Tibial artery (tissue), 4 donors: ENCODE results near the gene PDK2.

Experiments used
- DNase-seq, 2 donors: peaks; one replicate each; pipeline ENCODE4 v3.0.0-alpha.2; 2019
- H3K27ac ChIP-seq, 2 donors: fragments of 200-600 bp; sonication (generic) in 1 of 2; 1 replicate in 1 of 2; 2 replicates in 1 of 2; pipeline ENCODE4 v1.5.1; 2018 to 2019; ENCODE audit warnings: mild to moderate bottlenecking in 1 of 2
- H3K27me3 ChIP-seq, 2 donors: fragments of 200-600 bp; sonication (generic) in 1 of 2; one replicate each; pipeline versions ENCODE4 v1.5.1 to v1.6.0; 2016 to 2019
- H3K36me3 ChIP-seq, 3 donors: fragments of 200-600 bp; sonication (generic) in 2 of 3; one replicate each; pipeline ENCODE4 v1.5.1; 2016 to 2019; ENCODE audit warnings: mild to moderate bottlenecking in 2 of 3
- H3K4me1 ChIP-seq, 4 donors: fragments of 200-600 bp; sonication (generic) in 2 of 4; 1 replicate in 3 of 4; 2 replicates in 1 of 4; pipeline ENCODE4 v1.5.1; 2016 to 2019
- H3K4me3 ChIP-seq, 2 donors: fragments of 200-600 bp; sonication (generic) in 1 of 2; 1 replicate in 1 of 2; 2 replicates in 1 of 2; pipeline ENCODE4 v1.5.1; 2018 to 2019; ENCODE audit warnings: mild to moderate bottlenecking in 2 of 2
- H3K9me3 ChIP-seq, 3 donors: fragments of 200-600 bp; sonication (generic) in 1 of 3; one replicate each; pipeline ENCODE4 v1.5.1; 2016 to 2019
- intact Hi-C: fragments of 100-400 bp; cut with DNase I; formaldehyde crosslinking; loops from one replicate; pipeline ENCODE4 v1.15.0; 2023; ENCODE audit warnings: low total_unique reads
- TF ChIP-seq, protein P1 (sequence below), 2 experiments: fragments of 200-600 bp in 1 of 2; fragments of 450-650 bp in 1 of 2; IDR thresholded peaks; one replicate each; pipeline ENCODE4 v1.5.1; 2017 to 2019; ENCODE audit warnings: antibody characterized with exemption in 2 of 2, mild to moderate bottlenecking in 1 of 2, moderate library complexity in 1 of 2

PDK2 gene

DNA sequence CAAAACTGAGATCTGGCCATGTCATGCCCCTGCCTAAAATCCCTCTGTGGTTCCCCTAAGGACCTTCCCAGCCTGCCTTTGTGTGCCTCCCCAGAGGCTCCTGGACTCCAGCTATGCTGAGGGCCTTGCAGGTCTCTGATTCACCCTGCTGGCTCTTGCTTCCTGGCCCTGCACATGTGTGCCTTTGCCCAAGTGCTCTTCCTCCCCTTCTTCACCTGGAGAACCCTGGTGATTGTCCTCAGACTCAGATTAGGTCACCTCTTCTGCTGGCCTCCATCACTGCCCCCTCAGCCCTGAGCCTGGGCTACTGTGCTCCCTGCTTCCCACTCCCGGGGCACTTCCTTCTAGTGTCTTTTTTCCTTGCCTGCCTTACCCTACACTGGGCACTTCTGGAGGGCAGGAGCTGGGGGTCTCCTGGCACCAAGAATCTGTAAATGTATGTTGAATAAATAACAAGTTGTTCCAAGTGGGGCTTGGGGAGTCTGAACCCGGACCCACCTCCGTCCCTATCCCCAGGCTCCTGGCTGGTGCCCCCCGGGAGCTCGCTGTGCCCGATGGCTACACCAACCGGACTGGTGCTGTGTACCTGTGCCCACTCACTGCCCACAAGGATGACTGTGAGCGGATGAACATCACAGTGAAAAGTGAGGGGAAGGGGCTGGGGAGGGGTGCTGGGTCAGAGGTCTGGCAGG, 31.4 kb upstream of the PDK2 start:
- TF ChIP-seq, protein P1, sequence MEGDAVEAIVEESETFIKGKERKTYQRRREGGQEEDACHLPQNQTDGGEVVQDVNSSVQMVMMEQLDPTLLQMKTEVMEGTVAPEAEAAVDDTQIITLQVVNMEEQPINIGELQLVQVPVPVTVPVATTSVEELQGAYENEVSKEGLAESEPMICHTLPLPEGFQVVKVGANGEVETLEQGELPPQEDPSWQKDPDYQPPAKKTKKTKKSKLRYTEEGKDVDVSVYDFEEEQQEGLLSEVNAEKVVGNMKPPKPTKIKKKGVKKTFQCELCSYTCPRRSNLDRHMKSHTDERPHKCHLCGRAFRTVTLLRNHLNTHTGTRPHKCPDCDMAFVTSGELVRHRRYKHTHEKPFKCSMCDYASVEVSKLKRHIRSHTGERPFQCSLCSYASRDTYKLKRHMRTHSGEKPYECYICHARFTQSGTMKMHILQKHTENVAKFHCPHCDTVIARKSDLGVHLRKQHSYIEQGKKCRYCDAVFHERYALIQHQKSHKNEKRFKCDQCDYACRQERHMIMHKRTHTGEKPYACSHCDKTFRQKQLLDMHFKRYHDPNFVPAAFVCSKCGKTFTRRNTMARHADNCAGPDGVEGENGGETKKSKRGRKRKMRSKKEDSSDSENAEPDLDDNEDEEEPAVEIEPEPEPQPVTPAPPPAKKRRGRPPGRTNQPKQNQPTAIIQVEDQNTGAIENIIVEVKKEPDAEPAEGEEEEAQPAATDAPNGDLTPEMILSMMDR (IDR thresholded peaks at IDR 0.05) = no peak
- DNase-seq = no peak
- Histone ChIP-seq H3K4me3 (no peak overlapping the region), H3K27me3 (no peaks in the 10 kb centered on the region), H3K36me3 (peaks cover 16 to 18% (median 17%) of the 10 kb centered on the region in 3 donors), H3K4me1 (peaks cover 0 to 94% (median 80%) of the 10 kb centered on the region in 4 donors), H3K27ac (peak overlapping the region; percentile 97 to 99), H3K9me3 (no peaks in the 10 kb centered on the region)
- intact Hi-C loops = loop anchor here (5.0 kb wide), 1 partner anchor 36 kb away; no protein-coding TSS in a partner anchor

DNA sequence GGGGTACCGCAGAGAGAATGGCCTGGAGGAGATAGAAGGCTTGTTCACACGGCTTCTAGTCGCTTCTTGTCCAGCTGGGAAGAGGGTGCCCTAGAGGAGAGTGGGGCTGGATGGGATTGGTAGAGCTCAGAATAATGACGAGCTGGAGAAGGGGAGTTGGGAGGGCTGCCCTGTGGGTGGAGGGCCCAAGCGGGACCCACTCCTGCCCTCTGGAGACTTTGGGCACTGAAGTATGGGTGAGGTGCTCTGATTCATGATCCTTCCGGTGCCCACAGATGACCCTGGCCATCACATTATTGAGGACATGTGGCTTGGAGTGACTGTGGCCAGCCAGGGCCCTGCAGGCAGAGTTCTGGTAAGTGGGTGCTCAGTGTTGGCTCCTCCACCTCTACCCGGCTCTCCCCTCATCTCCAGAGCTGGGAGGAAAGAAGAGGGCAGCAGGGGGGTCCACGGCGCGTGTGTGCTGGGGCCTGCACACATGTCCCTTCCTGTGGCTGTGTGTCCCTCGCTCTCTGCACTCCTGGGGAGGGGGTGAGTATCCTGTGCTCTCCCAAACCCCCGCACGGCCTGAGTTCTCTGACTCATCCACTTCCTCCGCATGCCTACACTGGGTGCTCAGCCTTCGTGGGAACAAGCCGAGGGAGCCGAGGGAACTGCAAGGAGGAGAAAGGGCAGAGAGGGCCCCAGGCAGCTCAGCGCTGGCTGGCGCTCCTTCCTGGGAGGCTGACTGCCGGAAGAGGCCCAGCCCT, 30.7 kb upstream of the PDK2 start:
- Histone ChIP-seq H3K4me3 (no peak overlapping the region), H3K9me3 (no peaks in the 10 kb centered on the region), H3K27me3 (no peaks in the 10 kb centered on the region), H3K36me3 (peaks cover 23 to 25% (median 24%) of the 10 kb centered on the region in 3 donors), H3K4me1 (peaks cover 0 to 87% (median 73%) of the 10 kb centered on the region in 4 donors), H3K27ac (peak overlapping the region; percentile 97 to 99)
- intact Hi-C loops = loop anchor here (5.0 kb wide), 1 partner anchor 37 kb away; no protein-coding TSS in a partner anchor
- TF ChIP-seq, protein P1 (IDR thresholded peaks at IDR 0.05) = no peak
- peak; percentile 69 to 92 for DNase-seq

DNA sequence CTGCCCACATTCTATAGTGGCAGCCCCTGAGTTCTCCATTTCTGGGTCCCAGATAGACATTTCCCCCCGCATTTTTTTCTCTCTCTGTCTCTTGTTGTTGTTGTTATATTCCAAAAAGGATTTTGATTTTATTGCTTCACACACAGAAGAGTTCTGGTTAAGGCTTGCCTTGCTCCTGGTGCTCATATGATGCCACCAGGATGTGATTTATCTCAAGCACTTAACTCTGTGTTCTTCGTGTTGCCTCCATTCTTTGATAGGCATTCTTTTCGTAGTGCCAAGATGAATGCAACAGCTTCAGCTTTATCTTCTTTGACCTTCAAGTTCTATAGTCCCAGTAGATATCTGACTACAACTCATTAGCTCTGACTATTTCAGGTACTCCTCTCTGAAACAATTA, 30.1 kb upstream of the PDK2 start:
- intact Hi-C loops = no loop called here
- H3K36me3 ChIP-seq = peaks cover 29 to 31% (median 30%) of the 10 kb centered on the region in 3 donors

DNA sequence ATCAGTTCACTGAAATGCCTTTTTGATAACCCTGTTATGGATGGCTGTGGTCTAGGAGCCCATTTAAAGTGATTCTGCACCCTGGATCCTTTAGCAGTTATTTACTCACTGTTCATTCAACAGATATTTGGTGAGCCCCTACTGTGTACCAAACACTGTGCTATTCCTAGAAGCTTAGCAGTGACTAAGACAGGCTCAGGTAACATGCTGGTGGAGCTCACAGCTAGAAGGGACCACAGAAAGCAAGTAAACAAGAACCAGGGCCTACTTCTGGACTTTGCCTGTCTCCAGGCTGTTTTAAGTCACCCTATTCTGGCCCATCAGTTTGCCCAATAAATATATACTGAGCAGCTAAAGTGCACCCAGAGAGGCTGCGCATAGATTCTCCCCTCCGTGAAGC, 28.2 kb upstream of the PDK2 start:
- TF ChIP-seq, protein P1 (IDR thresholded peaks at IDR 0.05) = no peak
- Histone ChIP-seq H3K9me3 (no peaks in the 10 kb centered on the region), H3K27ac (peak overlapping the region; percentile 97 to 99), H3K36me3 (peaks cover 48 to 49% (median 48%) of the 10 kb centered on the region in 3 donors), H3K4me1 (peaks cover 0 to 64% (median 49%) of the 10 kb centered on the region in 4 donors), H3K27me3 (no peaks in the 10 kb centered on the region), H3K4me3 (no peak overlapping the region)
- no peak for DNase-seq
- intact Hi-C loops = no loop called here

More for the DNA sequence above, 30.1 kb upstream of the PDK2 start:
- no peak overlapping the region for H3K4me3 ChIP-seq
- H3K9me3 ChIP-seq = no peaks in the 10 kb centered on the region
- H3K27ac ChIP-seq = peak overlapping the region; percentile 97 to 99
- TF ChIP-seq, protein P1 (IDR thresholded peaks at IDR 0.05) = no peak
- peaks cover 0 to 82% (median 68%) of the 10 kb centered on the region in 4 donors for H3K4me1 ChIP-seq
- DNase-seq = no peak
- H3K27me3 ChIP-seq = no peaks in the 10 kb centered on the region

DNA sequence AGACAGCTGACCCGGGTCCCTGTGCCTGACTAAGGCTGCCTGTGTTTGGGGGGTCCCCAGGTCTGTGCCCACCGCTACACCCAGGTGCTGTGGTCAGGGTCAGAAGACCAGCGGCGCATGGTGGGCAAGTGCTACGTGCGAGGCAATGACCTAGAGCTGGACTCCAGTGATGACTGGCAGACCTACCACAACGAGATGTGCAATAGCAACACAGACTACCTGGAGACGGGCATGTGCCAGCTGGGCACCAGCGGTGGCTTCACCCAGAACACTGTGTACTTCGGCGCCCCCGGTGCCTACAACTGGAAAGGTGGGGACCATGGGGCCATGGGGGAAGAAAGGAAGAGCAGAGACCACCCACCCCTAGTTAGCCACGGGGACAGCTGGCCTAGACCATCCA, 27.2 kb upstream of the PDK2 start:
- Histone ChIP-seq H3K27me3 (no peaks in the 10 kb centered on the region), H3K27ac (peak overlapping the region; percentile 97 to 99), H3K4me1 (peaks cover 0 to 54% (median 39%) of the 10 kb centered on the region in 4 donors), H3K9me3 (no peaks in the 10 kb centered on the region), H3K36me3 (peaks cover 58 to 59% (median 58%) of the 10 kb centered on the region in 3 donors), H3K4me3 (no peak overlapping the region)
- TF ChIP-seq, protein P1 (IDR thresholded peaks at IDR 0.05) = no peak
- intact Hi-C loops = no loop called here
- no peak for DNase-seq
